HG03439 (cell line): ENCODE measurements around the gene OR52E6.

ENCODE experiments used
- ATAC-seq: cut with Tn5 transposase; IDR thresholded peaks from one replicate; pipeline ENCODE4 v1.9.1; 2021; ENCODE audit warnings: mild to moderate bottlenecking, moderate library complexity; ENCODE audit not compliant: unreplicated experiment

OR52E6 gene

DNA sequence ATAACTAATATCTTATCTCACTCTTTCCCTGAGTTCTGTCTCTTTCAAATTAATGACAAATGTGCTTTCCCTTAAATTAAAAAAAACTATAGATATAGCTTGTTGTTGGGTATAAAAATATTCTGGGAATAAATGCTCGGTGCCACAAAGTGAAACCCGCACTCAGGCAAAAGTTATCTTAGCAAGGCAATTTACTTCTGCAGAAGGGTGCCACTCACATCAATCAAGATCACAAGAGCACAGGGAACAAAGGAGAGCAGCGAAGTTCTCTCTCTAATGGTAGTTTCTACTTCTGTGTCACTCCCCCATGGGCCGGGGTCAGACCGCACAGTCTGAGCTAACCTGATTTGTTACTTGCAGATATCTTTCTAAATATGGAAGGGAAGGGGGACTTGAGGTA lies 37.7 kb downstream of the OR52E6 start:
- ATAC-seq = no peak

DNA sequence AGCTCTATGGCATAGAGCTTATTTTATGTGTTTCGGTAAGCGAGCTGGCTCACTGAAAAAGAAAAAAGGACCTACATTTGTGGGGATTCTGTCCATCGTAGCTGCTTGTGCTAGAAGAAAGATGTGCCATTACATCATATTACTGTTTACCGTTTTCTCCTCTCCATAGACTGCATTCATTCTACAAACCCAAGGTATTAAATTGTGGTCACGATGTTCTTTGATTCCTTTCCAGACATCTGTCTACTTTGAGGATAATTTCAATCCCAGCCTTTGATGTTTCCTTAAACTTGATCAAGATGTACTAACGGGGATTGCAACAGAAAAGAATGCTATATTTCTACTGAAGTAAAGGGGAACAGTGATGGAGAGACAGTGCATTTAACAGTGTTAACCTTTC lies 45.2 kb downstream of the OR52E6 start:
- ATAC-seq = no peak

DNA sequence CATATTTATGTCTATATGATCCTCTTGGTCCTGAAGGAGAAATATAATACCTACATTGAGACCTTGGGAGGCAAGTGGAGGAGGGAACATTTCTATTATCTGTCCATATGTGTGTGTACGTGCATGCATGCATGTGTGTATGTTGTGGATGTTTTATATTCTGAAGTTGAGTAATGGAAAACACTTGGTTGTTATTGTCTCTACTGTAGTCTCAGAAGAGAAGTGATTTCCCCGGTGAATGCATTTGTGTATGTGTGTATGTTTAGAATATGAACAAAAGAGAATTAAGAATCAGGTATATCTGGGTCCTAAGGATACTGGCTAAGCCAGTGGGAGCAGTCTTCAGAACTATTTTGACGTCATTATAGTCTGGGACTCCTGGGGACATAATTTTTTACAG lies 50.5 kb downstream of the OR52E6 start, which contains the start of gene OR52N1:
Gene OR52N1, minus strand, starts transcription at position 101 of the 400 bp plus-strand sequence. CDS start 2,449 bp downstream, outside the sequence.
- no peak for ATAC-seq
